C4-2B (cell line): Measurements from ENCODE around the gene ODF4.
A peak's percentile ranks its signal among the peaks of the same experiment; 100 is the strongest.

Experiments used
- H3K27ac ChIP-seq: fragments of 450-650 bp; 2 replicates; pipeline ENCODE4 v1.5.1; 2017
- CTCF ChIP-seq: fragments of 450-650 bp; conservative IDR thresholded peaks from 2 replicates; pipeline ENCODE4 v1.5.1; 2017; ENCODE audit warnings: mild to moderate bottlenecking
- ZFX ChIP-seq: fragments of 450-650 bp; IDR thresholded peaks from 2 replicates; pipeline ENCODE4 v1.6.1; 2017

ODF4 gene

GRCh38 chr17:8327303-8327649 is 12.4 kb upstream of the ODF4 start:
- TF ChIP-seq ZFX (no peak), CTCF (no peak)
- no peak overlapping the region for H3K27ac ChIP-seq

DNA sequence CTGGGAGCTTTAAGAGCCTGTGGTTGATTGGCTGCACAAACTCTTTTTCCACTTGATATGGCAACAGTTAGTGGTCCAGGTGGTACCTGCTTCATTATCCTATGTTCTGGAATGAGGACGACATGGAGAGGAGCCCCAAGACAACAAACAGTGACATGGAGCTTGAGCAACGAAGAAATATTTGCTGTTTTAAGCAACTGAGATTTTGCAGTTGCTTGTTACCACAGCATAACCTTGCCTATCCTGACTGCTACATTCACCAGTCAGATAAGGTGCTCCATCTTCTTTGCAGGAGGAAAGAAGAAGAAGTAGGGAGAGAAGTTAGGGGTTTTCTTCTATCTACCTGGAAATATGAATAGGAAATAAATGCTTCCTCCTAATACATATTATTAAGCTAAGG is 7.5 kb upstream of the ODF4 start:
- TF ChIP-seq CTCF (no peak), ZFX (no peak)
- peak overlapping the region; percentile 45 for H3K27ac ChIP-seq

- TF ChIP-seq ZFX (no peak), CTCF (no peak; the same call in 1 of the 2 replicates)
- peak overlapping the region; percentile 45 for H3K27ac ChIP-seq
Observed at GRCh38 chr17:8332688-8333087, 7.0 kb upstream of the ODF4 start.

GRCh38 chr17:8333281-8333680 is 6.4 kb upstream of the ODF4 start:
- H3K27ac ChIP-seq = peak overlapping the region; percentile 45
- TF ChIP-seq ZFX (no peak), CTCF (no peak)

GRCh38 chr17:8337802-8338752 is 1.6 kb upstream of the ODF4 start:
- H3K27ac ChIP-seq = no peak overlapping the region
- no peak for TF ChIP-seq CTCF
- no peak for TF ChIP-seq ZFX

DNA sequence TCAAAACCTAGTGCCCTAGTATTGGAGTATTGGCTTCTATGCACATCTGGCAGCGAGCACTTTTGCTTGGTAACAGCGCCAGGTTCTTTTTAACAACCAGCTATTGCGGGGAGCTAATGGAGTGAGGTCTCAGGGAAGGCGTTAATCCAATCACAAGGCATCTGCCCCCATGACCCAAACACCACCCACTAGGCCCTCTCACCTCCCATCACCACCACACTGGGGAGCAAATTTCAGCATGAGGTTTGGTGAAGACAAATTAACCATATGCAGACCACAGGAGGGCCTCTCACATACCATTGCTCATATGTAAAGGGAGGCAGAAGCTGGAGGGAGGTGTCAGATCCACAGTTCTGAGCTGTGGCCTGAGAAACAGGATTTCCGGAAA is 893 bp upstream of the ODF4 start:
- TF ChIP-seq CTCF (no peak), ZFX (no peak)
- no peak overlapping the region for H3K27ac ChIP-seq

DNA sequence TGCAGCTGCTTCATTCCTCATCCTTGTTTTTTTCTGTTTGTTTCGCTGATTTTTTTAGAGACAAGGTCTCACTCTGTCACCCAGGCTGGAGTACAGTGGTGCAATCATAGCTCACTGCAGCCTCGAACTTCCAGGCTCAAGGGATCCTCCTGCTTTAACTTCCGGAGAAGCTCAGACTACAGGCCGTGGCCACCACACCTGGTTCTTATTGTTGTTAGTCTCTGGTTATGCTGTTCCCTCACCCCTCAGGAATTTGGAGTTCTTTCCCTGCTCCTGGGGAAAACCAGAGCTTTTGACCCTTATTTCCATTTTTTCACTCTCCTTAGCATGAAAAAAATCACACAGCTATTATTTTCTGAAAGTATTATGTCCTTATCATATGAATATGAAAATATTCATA is 1.8 kb downstream of the ODF4 start:
- no peak overlapping the region for H3K27ac ChIP-seq
- TF ChIP-seq ZFX (no peak), CTCF (no peak)
